DOHH2 (cell line): ENCODE results near the gene ACTA2.

Experiments used
- CTCF ChIP-seq: fragments of 200-600 bp; sonication (generic); IDR thresholded peaks from one replicate; pipeline ENCODE4 v1.5.1; 2014; ENCODE audit warnings: antibody characterized with exemption, mild to moderate bottlenecking, low read depth, low read length; ENCODE audit not compliant: poor library complexity, severe bottlenecking
- EZH2phosphoT487 ChIP-seq: fragments of 200-600 bp; sonication (generic); IDR thresholded peaks from 2 replicates; pipeline ENCODE4 v1.6.1; 2017; ENCODE audit warnings: borderline replicate concordance, mild to moderate bottlenecking, antibody characterized with exemption, low read length, moderate library complexity, mixed read lengths

- TF ChIP-seq CTCF (no peak), EZH2phosphoT487 (no peak)
Observed at GRCh38 chr10:88949051-88949450, 3.5 kb downstream of the ACTA2 start.
